Measurements from ENCODE around the gene GPR179.

GRCh38 chr17:38345743-38346142 lies 2.0 kb upstream of the GPR179 start:
- TF ChIP-seq POLR2A (IDR thresholded peaks at IDR 0.05; ENCODE audit: low read length): no peak
- TF ChIP-seq GATA1 (IDR thresholded peaks at IDR 0.05; ENCODE audit: low read depth, low read length): no peak

All from erythroblast (primary cell).